Heart left ventricle (tissue), 16 donors: ENCODE data around the gene DNMT3A. TPM values are rescaled to one million over a fixed set of nuclear protein-coding genes. Genes with fewer than 3 reads are reported as not detected.

ENCODE experiments used
- ATAC-seq, 4 donors: fragments of 200-7000 bp; cut with Tn5 transposase; one replicate each; pipeline ENCODE4 v1.9.1; 2020 to 2022; ENCODE audit warnings: moderate library complexity in 4 of 4, mild to moderate bottlenecking in 3 of 4, moderate number of reproducible peaks in 1 of 4
- DNase-seq, 5 donors: peaks; one replicate each; pipeline ENCODE4 v3.0.0-alpha.2; 2020
- H3K27ac ChIP-seq, 12 donors: fragments of 200-600 bp; sonication (generic) in 4 of 12; one replicate each; pipeline versions ENCODE4 v1.5.0 to v1.8.0; 2016 to 2022; ENCODE audit warnings: mild to moderate bottlenecking in 2 of 12
- H3K27me3 ChIP-seq, 9 donors: fragments of 200-600 bp; sonication (generic) in 2 of 9; one replicate each; pipeline versions ENCODE4 v1.5.1 to v1.8.0; 2016 to 2022; ENCODE audit warnings: mild to moderate bottlenecking in 3 of 9
- H3K36me3 ChIP-seq, 9 donors: fragments of 200-600 bp; sonication (generic) in 2 of 9; one replicate each; pipeline versions ENCODE4 v1.5.0 to v1.8.0; 2018 to 2022; ENCODE audit warnings: mild to moderate bottlenecking in 2 of 9
- H3K4me1 ChIP-seq, 12 donors: fragments of 200-600 bp; sonication (generic) in 4 of 12; one replicate each; pipeline versions ENCODE4 v1.5.0 to v1.8.0; 2016 to 2022; ENCODE audit warnings: mild to moderate bottlenecking in 3 of 12
- H3K4me3 ChIP-seq, 12 donors: fragments of 200-600 bp; sonication (generic) in 4 of 12; one replicate each; pipeline versions ENCODE4 v1.5.0 to v1.8.0; 2017 to 2022; ENCODE audit warnings: mild to moderate bottlenecking in 9 of 12, moderate library complexity in 4 of 12
- H3K9me3 ChIP-seq, 12 donors: fragments of 200-600 bp; sonication (generic) in 4 of 12; one replicate each; pipeline versions ENCODE4 v1.5.0 to v1.8.0; 2016 to 2022; ENCODE audit warnings: mild to moderate bottlenecking in 1 of 12
- CTCF ChIP-seq, 12 donors: fragments of 200-600 bp; sonication (generic) in 4 of 12; IDR thresholded peaks; one replicate each; pipeline versions ENCODE4 v1.5.0 to v1.8.0; 2018 to 2022; ENCODE audit warnings: antibody characterized with exemption in 12 of 12, mild to moderate bottlenecking in 5 of 12
- POLR2A ChIP-seq, 2 donors: fragments of 450-650 bp; IDR thresholded peaks; one replicate each; pipeline ENCODE4 v1.6.1; 2017; ENCODE audit warnings: antibody characterized with exemption in 2 of 2, mild to moderate bottlenecking in 2 of 2, moderate library complexity in 2 of 2
- WGBS, 4 donors: extraction: QIAGEN DNeasy Blood & Tissue Kit in 2 of 4; methylation state at CpG; one replicate each; pipeline versions ENCODE4 v1.1.5 to v1.1.7; 2013 to 2018; 5-methylcytosine and 5-hydroxymethylcytosine counted together
- intact Hi-C, 10 donors: fragments of 100-400 bp; cut with DNase I; formaldehyde crosslinking; loops; one replicate each; pipeline versions ENCODE4 v1.11.1 to v1.14.2; 2022
- polyA plus RNA-seq, 2 donors: library from polyadenylated mRNA; stranded (reverse); fragments of 200-250 nt; gene quantifications; one replicate each; pipeline ENCODE4 v1.2.3, GENCODE V29; 2013
- total RNA-seq, 9 donors: library from RNA; depleted of rRNA in 2 of 9; stranded (reverse); fragments of >200 nt in 2 of 9; fragmentation: NEBNext Ultra II Directional in 3 of 9; extraction: Animal tissue kit (Norgen Biotek cat#: 25700) in 3 of 9; gene quantifications; one replicate each; pipeline versions ENCODE4 v1.1.0 to v1.2.4, GENCODE V29; 2016 to 2023
- donor health status: ischemic (EF 13 %, LVEDD 7.1; RV severe dilation, severe dysfunction).
- donor health status: healthy with polysubstance abuse.
- donor health status: DM: no; HTN: yes; CAD: no.
- donor health status: DM: no; HTN: no; CAD: no.
- donor health status: ischemic (EF 25% LVEDD 6.9; RV normal size, moderate dysfunction).
- donor health status: ischemic (EF 25% LVEDD 5.7; RV mildly dilated, moderate dysfunction).
- donor health status: healthy.
- donor health status: DM: yes; HTN: yes; CAD: no.
- donor health status: ischemic (EF 35%, LVEDD 5.7; RV mildly dilated, moderate dysfunction).
- donor health status: nonischemic (EF 11% LVEDD 7.7; RV severe dilation, severe dysfunction).
- donor health status: DM: yes; HTN: yes; CAD: no.
- donor health status: PGD.
- donor health status: ischemic (EF 29% LVEDD 5.4; RV normal size, mild dysfunction).
- donor health status: nonischemic (EF 23%, LVEDD 6.1; RV moderate dilation, normal function).

Gene DNMT3A
- total and polyA plus RNA-seq, 11 donors, result 3.5 to 26.0 (median 16.0) TPM

DNA sequence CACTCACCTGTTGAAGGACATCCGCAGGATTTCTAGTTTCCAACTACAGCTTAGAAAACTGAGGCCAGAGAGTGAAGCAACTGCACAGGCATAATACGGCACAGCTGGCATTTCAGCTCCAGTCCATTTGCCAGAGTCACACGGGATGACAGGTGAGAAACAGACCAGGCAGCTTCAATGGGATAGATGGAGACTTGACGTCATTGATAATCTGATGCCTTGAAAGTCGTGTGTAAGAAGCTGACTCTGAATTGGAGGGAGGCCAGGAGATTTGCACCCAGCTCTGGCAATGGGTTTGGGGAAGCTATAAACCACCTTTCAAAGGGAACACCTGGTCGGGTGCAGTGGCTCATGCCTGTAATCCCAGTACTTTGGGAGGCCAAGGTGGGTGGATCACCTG, 12.4 kb upstream of the DNMT3A start:
- peak in 1 of 5 donors; percentile 2 for DNase-seq
- 62 to 70% (median 68%) methylated on average over 6 of the region's 6 CpGs for WGBS, 4 donors
- intact Hi-C loops, result loop anchor here in 1 of 10 donors (10.0 kb wide), 1 partner anchor 171 kb away; no protein-coding TSS in a partner anchor

GRCh38 chr2:25349397-25349796, 7.7 kb upstream of the DNMT3A start:
- no peak overlapping the region for H3K4me3 ChIP-seq
- no peaks in the 10 kb centered on the region for H3K9me3 ChIP-seq
- intact Hi-C loops, result loop anchor here in 1 of 10 donors (10.0 kb wide), 1 partner anchor 175 kb away; no protein-coding TSS in a partner anchor
- no peaks in the 10 kb centered on the region for H3K36me3 ChIP-seq
- DNase-seq (peak in 1 of 5 donors; percentile 14), ATAC-seq (no peak)
- 71 to 83% (median 76%) methylated on average over 7 of the region's 7 CpGs for WGBS, 4 donors
- H3K27me3 ChIP-seq, result no peaks in the 10 kb centered on the region
- TF ChIP-seq CTCF (IDR thresholded peaks at IDR 0.05) (no peak), POLR2A (IDR thresholded peaks at IDR 0.05) (no peak)
- H3K4me1 ChIP-seq, result no peaks in the 10 kb centered on the region
- no peak overlapping the region for H3K27ac ChIP-seq

More for the DNA sequence above, 12.4 kb upstream of the DNMT3A start:
- H3K4me3 ChIP-seq, result no peak overlapping the region
- H3K9me3 ChIP-seq, result no peaks in the 10 kb centered on the region
- no peak overlapping the region for H3K27ac ChIP-seq
- H3K27me3 ChIP-seq, result no peaks in the 10 kb centered on the region
- no peaks in the 10 kb centered on the region for H3K36me3 ChIP-seq
- no peak for TF ChIP-seq POLR2A (IDR thresholded peaks at IDR 0.05)
- no peak for TF ChIP-seq CTCF (IDR thresholded peaks at IDR 0.05)
- ATAC-seq, result no peak
- no peaks in the 10 kb centered on the region for H3K4me1 ChIP-seq

GRCh38 chr2:25347846-25348245, 6.1 kb upstream of the DNMT3A start:
- TF ChIP-seq POLR2A (IDR thresholded peaks at IDR 0.05) (no peak), CTCF (IDR thresholded peaks at IDR 0.05) (no peak)
- WGBS, 4 donors, result 50 to 74% (median 67%) methylated on average over 2 of the region's 2 CpGs
- H3K4me1 ChIP-seq, result peaks cover 0 to 3% (median under 1%) of the 10 kb centered on the region in 12 donors
- H3K36me3 ChIP-seq, result no peaks in the 10 kb centered on the region
- no peaks in the 10 kb centered on the region for H3K27me3 ChIP-seq
- intact Hi-C loops, result loop anchor here in 1 of 10 donors (10.0 kb wide), 1 partner anchor 177 kb away; no protein-coding TSS in a partner anchor
- no peak overlapping the region for H3K4me3 ChIP-seq
- DNase-seq (no peak), ATAC-seq (no peak)
- peak overlapping the region in 1 of 12 donors; percentile 63 for H3K27ac ChIP-seq
- H3K9me3 ChIP-seq, result no peaks in the 10 kb centered on the region

- intact Hi-C loops, result loop anchor here in 1 of 10 donors (10.0 kb wide), 1 partner anchor 177 kb away; no protein-coding TSS in a partner anchor
- H3K27me3 ChIP-seq, result no peaks in the 10 kb centered on the region
- DNase-seq, result peak in 1 of 5 donors; percentile 4
Measured at GRCh38 chr2:25347205-25347815, 5.6 kb upstream of the DNMT3A start.

More at GRCh38 chr2:25347205-25347815, 5.6 kb upstream of the DNMT3A start:
- Histone ChIP-seq H3K4me3 (no peak overlapping the region), H3K27ac (peak overlapping the region in 1 of 12 donors; percentile 63), H3K9me3 (no peaks in the 10 kb centered on the region), H3K36me3 (no peaks in the 10 kb centered on the region), H3K4me1 (peaks cover 0 to 7% (median 5%) of the 10 kb centered on the region in 12 donors)
- ATAC-seq, result no peak
- TF ChIP-seq POLR2A (IDR thresholded peaks at IDR 0.05), result no peak
- TF ChIP-seq CTCF (IDR thresholded peaks at IDR 0.05), result no peak
- 78 to 86% (median 80%) methylated on average over 7 of the region's 7 CpGs for WGBS, 4 donors
